ENCODE results near the gene MDFIC. TPM values are rescaled to one million over a fixed set of nuclear protein-coding genes. Genes with fewer than 3 reads are reported as not detected.

MDFIC gene
- total RNA-seq, 1 donor from 2014 or later: 9.7 TPM

- TF ChIP-seq CTCF (IDR thresholded peaks at IDR 0.05; ENCODE audit: insufficient read depth, low read length, poor library complexity, severe bottlenecking): no peak
Measured at GRCh38 chr7:114911411-114911810, 10.5 kb upstream of the MDFIC start.

GRCh38 chr7:114916261-114916892 is 5.5 kb upstream of the MDFIC start:
- no peak for TF ChIP-seq CTCF (IDR thresholded peaks at IDR 0.05; ENCODE audit: insufficient read depth, low read length, poor library complexity, severe bottlenecking)
- no peak for DNase-seq (ENCODE audit: low read depth)
- Histone ChIP-seq H3K4me3 (ENCODE audit: low read depth, low read length) (no peak overlapping the region), H3K27me3 (ENCODE audit: control insufficient read depth, insufficient read depth, low read length) (no peaks in the 10 kb centered on the region), H3K36me3 (ENCODE audit: control insufficient read depth, insufficient read depth, low read length) (no peaks in the 10 kb centered on the region)

More at GRCh38 chr7:114911411-114911810, 10.5 kb upstream of the MDFIC start:
- no peak for DNase-seq (ENCODE audit: low read depth)
- no peaks in the 10 kb centered on the region for H3K36me3 ChIP-seq (ENCODE audit: control insufficient read depth, insufficient read depth, low read length)
- H3K27me3 ChIP-seq (ENCODE audit: control insufficient read depth, insufficient read depth, low read length): no peaks in the 10 kb centered on the region
- H3K4me3 ChIP-seq (ENCODE audit: low read depth, low read length): no peak overlapping the region

GRCh38 chr7:114917211-114917839 is 4.6 kb upstream of the MDFIC start:
- DNase-seq (ENCODE audit: low read depth): no peak
- Histone ChIP-seq H3K36me3 (ENCODE audit: control insufficient read depth, insufficient read depth, low read length) (no peaks in the 10 kb centered on the region), H3K27me3 (ENCODE audit: control insufficient read depth, insufficient read depth, low read length) (no peaks in the 10 kb centered on the region), H3K4me3 (ENCODE audit: low read depth, low read length) (no peak overlapping the region)
- no peak for TF ChIP-seq CTCF (IDR thresholded peaks at IDR 0.05; ENCODE audit: insufficient read depth, low read length, poor library complexity, severe bottlenecking)

DNA sequence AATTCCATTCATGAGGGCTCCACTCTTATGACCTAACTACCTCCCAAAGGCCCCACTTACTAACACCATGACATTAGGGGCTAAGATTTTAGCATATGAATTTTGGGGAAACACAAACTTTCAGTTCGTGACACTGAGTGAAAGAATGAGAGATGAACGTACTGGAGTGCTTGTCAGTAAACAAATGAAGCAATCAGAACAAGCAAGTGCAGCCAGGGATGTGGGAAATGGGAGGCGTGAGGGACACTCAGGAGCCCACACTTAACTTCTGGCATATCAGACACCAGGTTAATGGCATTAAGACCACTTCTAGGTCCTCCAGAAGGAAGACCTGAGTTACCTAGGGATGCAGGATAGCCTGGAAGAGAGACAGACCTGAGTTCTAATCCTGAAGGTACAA is 2.3 kb upstream of the MDFIC start:
- Histone ChIP-seq H3K27me3 (ENCODE audit: control insufficient read depth, insufficient read depth, low read length) (no peaks in the 10 kb centered on the region), H3K4me3 (ENCODE audit: low read depth, low read length) (no peak overlapping the region), H3K36me3 (ENCODE audit: control insufficient read depth, insufficient read depth, low read length) (no peaks in the 10 kb centered on the region)
- DNase-seq (ENCODE audit: low read depth): no peak
- TF ChIP-seq CTCF (IDR thresholded peaks at IDR 0.05; ENCODE audit: insufficient read depth, low read length, poor library complexity, severe bottlenecking): no peak

DNA sequence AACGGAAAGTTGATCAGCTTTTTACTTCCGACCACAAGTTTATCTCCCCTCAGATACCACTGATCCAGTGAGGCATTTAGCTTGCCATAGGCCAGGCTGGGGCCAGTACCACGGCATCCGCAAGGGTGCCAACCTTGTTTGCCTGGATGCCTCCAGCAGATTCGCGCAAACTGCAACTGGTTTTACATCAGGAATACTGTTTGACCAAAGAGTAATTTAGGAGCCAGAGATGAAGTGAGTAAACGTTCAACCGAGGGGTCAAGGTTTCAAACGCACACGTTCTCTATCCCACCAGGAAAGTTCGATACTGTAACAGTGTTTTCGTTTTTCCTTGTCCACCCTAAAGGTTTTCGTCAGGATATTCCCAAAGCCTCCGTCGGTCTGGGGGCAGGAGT is 266 bp upstream of the MDFIC start:
- peak overlapping the region; percentile 83 for H3K4me3 ChIP-seq (ENCODE audit: low read depth, low read length)
- no peak for TF ChIP-seq CTCF (IDR thresholded peaks at IDR 0.05; ENCODE audit: insufficient read depth, low read length, poor library complexity, severe bottlenecking)

More for the DNA sequence above, 266 bp upstream of the MDFIC start:
- Histone ChIP-seq H3K27me3 (ENCODE audit: control insufficient read depth, insufficient read depth, low read length) (no peaks in the 10 kb centered on the region), H3K36me3 (ENCODE audit: control insufficient read depth, insufficient read depth, low read length) (no peaks in the 10 kb centered on the region)
- no peak for DNase-seq (ENCODE audit: low read depth)
